ENCODE data around the gene SVIL.
A peak's percentile ranks its signal among the peaks of the same experiment; 100 is the strongest.
"Not testable (repeated sequence)": the region's sequence is repeated elsewhere in the genome, so short reads cannot be mapped to it uniquely, and the experiment has no call there.

Gene SVIL

GRCh38 chr10:29591651-29591968 lies 43.2 kb downstream of the SVIL start:
- DNase-seq: no peak
- H3K4me1 Mint-ChIP-seq: peaks cover 35% of the 10 kb centered on the region
- H3K27ac Mint-ChIP-seq: no peak overlapping the region
- H3K27me3 Mint-ChIP-seq (ENCODE audit: low read depth, poor library complexity): peaks cover 9% of the 10 kb centered on the region
- H3K36me3 Mint-ChIP-seq (ENCODE audit: low read depth): peaks cover 6% of the 10 kb centered on the region
- no peak for TF ChIP-seq CTCF (IDR thresholded peaks at IDR 0.05)
- H3K4me3 Mint-ChIP-seq: no peak overlapping the region
- peaks cover 5% of the 10 kb centered on the region for H3K9me3 Mint-ChIP-seq

GRCh38 chr10:29590915-29591650 lies 43.7 kb downstream of the SVIL start:
- peaks cover 8% of the 10 kb centered on the region for H3K9me3 Mint-ChIP-seq
- no peak overlapping the region for H3K27ac Mint-ChIP-seq

GRCh38 chr10:29588629-29589421 lies 45.9 kb downstream of the SVIL start:
- Mint-ChIP-seq H3K27me3 (ENCODE audit: low read depth, poor library complexity) (peaks cover 18% of the 10 kb centered on the region), H3K4me3 (no peak overlapping the region), H3K27ac (no peak overlapping the region), H3K36me3 (ENCODE audit: low read depth) (peaks cover 21% of the 10 kb centered on the region), H3K9me3 (peaks cover 8% of the 10 kb centered on the region), H3K4me1 (peaks cover 48% of the 10 kb centered on the region)
- TF ChIP-seq CTCF (IDR thresholded peaks at IDR 0.05): no peak
- DNase-seq: no peak

More at GRCh38 chr10:29590915-29591650, 43.7 kb downstream of the SVIL start:
- TF ChIP-seq CTCF (IDR thresholded peaks at IDR 0.05): peak; percentile 26
- peaks cover 6% of the 10 kb centered on the region for H3K36me3 Mint-ChIP-seq (ENCODE audit: low read depth)
- DNase-seq: no peak
- no peak overlapping the region for H3K4me3 Mint-ChIP-seq
- peaks cover 35% of the 10 kb centered on the region for H3K4me1 Mint-ChIP-seq
- H3K27me3 Mint-ChIP-seq (ENCODE audit: low read depth, poor library complexity): peaks cover 10% of the 10 kb centered on the region

GRCh38 chr10:29587750-29588628 lies 46.8 kb downstream of the SVIL start:
- Mint-ChIP-seq H3K36me3 (ENCODE audit: low read depth) (peaks cover 23% of the 10 kb centered on the region), H3K27me3 (ENCODE audit: low read depth, poor library complexity) (peaks cover 18% of the 10 kb centered on the region), H3K4me1 (peaks cover 51% of the 10 kb centered on the region)
- not testable (repeated sequence) for H3K4me3 Mint-ChIP-seq, DNase-seq, H3K9me3 Mint-ChIP-seq, H3K27ac Mint-ChIP-seq

- H3K36me3 Mint-ChIP-seq (ENCODE audit: low read depth): peaks cover 23% of the 10 kb centered on the region
- DNase-seq, H3K27ac Mint-ChIP-seq, H3K4me3 Mint-ChIP-seq, H3K9me3 Mint-ChIP-seq: not testable (repeated sequence)
- peaks cover 18% of the 10 kb centered on the region for H3K27me3 Mint-ChIP-seq (ENCODE audit: low read depth, poor library complexity)
- peaks cover 51% of the 10 kb centered on the region for H3K4me1 Mint-ChIP-seq
Measured at GRCh38 chr10:29587102-29587749, 47.5 kb downstream of the SVIL start.

GRCh38 chr10:29586509-29586908 lies 48.3 kb downstream of the SVIL start:
- Mint-ChIP-seq H3K4me1 (peaks cover 51% of the 10 kb centered on the region), H3K36me3 (ENCODE audit: low read depth) (peaks cover 28% of the 10 kb centered on the region), H3K4me3 (no peak overlapping the region), H3K27ac (no peak overlapping the region), H3K27me3 (ENCODE audit: low read depth, poor library complexity) (peaks cover 13% of the 10 kb centered on the region), H3K9me3 (peaks cover 8% of the 10 kb centered on the region)
- TF ChIP-seq CTCF (IDR thresholded peaks at IDR 0.05): no peak
- no peak for DNase-seq

Data from nephron progenitor cell (in vitro differentiated cells).